Measurements from ENCODE around the gene TCP1. TPM values are rescaled to one million over a fixed set of nuclear protein-coding genes. Genes with fewer than 3 reads are reported as not detected.

The TCP1 gene
- total and polyA plus RNA-seq, 2 donors (not counting 3 experiments of a cell fraction or from before 2014, with no cell fraction given): 168 to 302 TPM

GRCh38 chr6:159769470-159769869, 19.9 kb downstream of the TCP1 start:
- POLR2A ChIA-PET: no interaction called here
- dilution Hi-C loops (cut with MboI; ENCODE audit: extremely low pct_ligation_motif_present, low sequenced_read_pairs) (no loop called here), intact Hi-C loops (cut with micrococcal nuclease) (loop anchor here (2.0 kb wide), 1 partner anchor 13 kb away; no protein-coding TSS in a partner anchor)
- Histone ChIP-seq H3K9me3 (replicated peaks; ENCODE audit: control insufficient read depth, insufficient read depth, low read length) (no peaks in the 10 kb centered on the region), H3K4me2 (ENCODE audit: insufficient read depth, low read length) (no peak overlapping the region), H3K9ac (replicated peaks; ENCODE audit: extremely low read depth, insufficient read depth, low read length) (no peak overlapping the region), H2AFZ (ENCODE audit: low read depth, low read length) (no peak overlapping the region), H3K4me3 (replicated peaks in 1 of 3; ENCODE audit: insufficient read depth in 1 of 3, low read depth in 1 of 3, low read length in 3 of 3) (no peak overlapping the region), H4K20me1 (replicated peaks; ENCODE audit: control insufficient read depth, extremely low read depth, insufficient read depth, low read length) (no peaks in the 10 kb centered on the region), H3K79me2 (ENCODE audit: control insufficient read depth, insufficient read depth, low read length) (peaks cover 5% of the 10 kb centered on the region), H3K4me1 (ENCODE audit: control insufficient read depth, extremely low read depth, insufficient read depth, low read length) (no peaks in the 10 kb centered on the region), H3K27ac (ENCODE audit: insufficient read depth, low read depth, low read length) (no peak overlapping the region), H3K36me3 (ENCODE audit: control insufficient read depth in 2 of 2, extremely low read depth in 1 of 2, insufficient read depth in 2 of 2, low read length in 2 of 2) (peaks cover 13 to 14% of the 10 kb centered on the region in 2 experiments), H3K9me1 (replicated peaks; ENCODE audit: control insufficient read depth, extremely low read depth, insufficient read depth, low read length) (no peaks in the 10 kb centered on the region), H3K27me3 (ENCODE audit: control insufficient read depth in 2 of 2, insufficient read depth in 2 of 2, low read length in 2 of 2) (no peaks in the 10 kb centered on the region)
- BruUV-seq (replicated peaks): no TSS peak
- TF ChIP-seq EZH2 (IDR thresholded peaks at IDR 0.05; ENCODE audit: borderline replicate concordance, low read depth, low read length, severe bottlenecking) (no peak), GATA2 (IDR thresholded peaks at IDR 0.05; ENCODE audit: insufficient read depth, insufficient read length, low read depth, low read length) (no peak), JUN (IDR thresholded peaks at IDR 0.05; ENCODE audit: borderline replicate concordance, insufficient read depth, insufficient read length, low read depth) (no peak), MYC (IDR thresholded peaks at IDR 0.05; ENCODE audit: low read depth, low read length) (no peak), POLR2AphosphoS5 (IDR thresholded peaks at IDR 0.05; ENCODE audit: insufficient read depth, low read depth, low read length) (no peak), FOS (IDR thresholded peaks at IDR 0.05; ENCODE audit: borderline replicate concordance, insufficient read depth, low read length) (no peak), POLR2A (IDR thresholded peaks at IDR 0.05; ENCODE audit: low read depth, low read length) (no peak)
- TF ChIP-seq, protein P1, sequence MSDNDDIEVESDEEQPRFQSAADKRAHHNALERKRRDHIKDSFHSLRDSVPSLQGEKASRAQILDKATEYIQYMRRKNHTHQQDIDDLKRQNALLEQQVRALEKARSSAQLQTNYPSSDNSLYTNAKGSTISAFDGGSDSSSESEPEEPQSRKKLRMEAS (IDR thresholded peaks at IDR 0.05; ENCODE audit: insufficient read depth, insufficient read length): no peak
- TF ChIP-seq, protein P2, sequence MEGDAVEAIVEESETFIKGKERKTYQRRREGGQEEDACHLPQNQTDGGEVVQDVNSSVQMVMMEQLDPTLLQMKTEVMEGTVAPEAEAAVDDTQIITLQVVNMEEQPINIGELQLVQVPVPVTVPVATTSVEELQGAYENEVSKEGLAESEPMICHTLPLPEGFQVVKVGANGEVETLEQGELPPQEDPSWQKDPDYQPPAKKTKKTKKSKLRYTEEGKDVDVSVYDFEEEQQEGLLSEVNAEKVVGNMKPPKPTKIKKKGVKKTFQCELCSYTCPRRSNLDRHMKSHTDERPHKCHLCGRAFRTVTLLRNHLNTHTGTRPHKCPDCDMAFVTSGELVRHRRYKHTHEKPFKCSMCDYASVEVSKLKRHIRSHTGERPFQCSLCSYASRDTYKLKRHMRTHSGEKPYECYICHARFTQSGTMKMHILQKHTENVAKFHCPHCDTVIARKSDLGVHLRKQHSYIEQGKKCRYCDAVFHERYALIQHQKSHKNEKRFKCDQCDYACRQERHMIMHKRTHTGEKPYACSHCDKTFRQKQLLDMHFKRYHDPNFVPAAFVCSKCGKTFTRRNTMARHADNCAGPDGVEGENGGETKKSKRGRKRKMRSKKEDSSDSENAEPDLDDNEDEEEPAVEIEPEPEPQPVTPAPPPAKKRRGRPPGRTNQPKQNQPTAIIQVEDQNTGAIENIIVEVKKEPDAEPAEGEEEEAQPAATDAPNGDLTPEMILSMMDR (IDR thresholded peaks at IDR 0.05; ENCODE audit: extremely low read depth in 1 of 2, insufficient read depth in 1 of 2, low read depth in 1 of 2, low read length in 2 of 2): no peak
- FAIRE-seq (no peak), DNase-seq (ENCODE audit: low read depth, low spot score) (no peak)
- CTCF ChIA-PET: interaction anchor here (0.9 kb wide), 1 partner anchor 78 kb away, joined by 3 read pairs; no protein-coding TSS in a partner anchor
